SK-N-SH treated with all-trans-retinoic acid at 6 μM for 48 hours (cell line): ENCODE measurements around the gene IL9.

Experiments used
- ATAC-seq: fragments of 200-7000 bp; cut with Tn5 transposase; 3 replicates; pipeline ENCODE4 v1.9.1; 2020; ENCODE audit warnings: mild to moderate bottlenecking, moderate library complexity
- ARNTL ChIP-seq: fragments of 450-650 bp; formaldehyde crosslinking; IDR thresholded peaks from 2 replicates; pipeline ENCODE4 v1.5.0; 2020; ENCODE audit warnings: low read depth, mild to moderate bottlenecking, moderate library complexity, borderline replicate concordance
- BACH2 ChIP-seq: fragments of 250-450 bp; sonication (Bioruptor Pico); IDR thresholded peaks from 2 replicates; pipeline ENCODE4 v1.9.0; 2021; ENCODE audit warnings: mild to moderate bottlenecking, borderline replicate concordance
- CREB5 ChIP-seq: fragments of 250-450 bp; sonication (Bioruptor Pico); IDR thresholded peaks from 2 replicates; pipeline ENCODE4 v1.5.1; 2020; ENCODE audit warnings: low read depth, mild to moderate bottlenecking, moderate library complexity
- CSDC2 ChIP-seq: fragments of 250-450 bp; sonication (Bioruptor Pico); IDR thresholded peaks from 2 replicates; pipeline ENCODE4 v1.5.0; 2020; ENCODE audit warnings: mild to moderate bottlenecking, moderate library complexity
- CSRNP3 ChIP-seq: fragments of 250-450 bp; sonication (Bioruptor Pico); IDR thresholded peaks from 2 replicates; pipeline ENCODE4 v1.5.1; 2021; ENCODE audit warnings: mild to moderate bottlenecking, moderate library complexity
- ESRRG ChIP-seq: fragments of 250-450 bp; sonication (Bioruptor Pico); IDR thresholded peaks from 2 replicates; pipeline ENCODE4 v1.6.1; 2021; ENCODE audit warnings: mild to moderate bottlenecking
- GLIS3 ChIP-seq: fragments of 250-450 bp; sonication (Bioruptor Pico); IDR thresholded peaks from 2 replicates; pipeline ENCODE4 v1.5.0; 2020; ENCODE audit warnings: mild to moderate bottlenecking, moderate library complexity
- ISL1 ChIP-seq: fragments of 250-450 bp; sonication (Bioruptor Pico); IDR thresholded peaks from 2 replicates; pipeline ENCODE4 v2.1.2; 2022; ENCODE audit warnings: mild to moderate bottlenecking, moderate library complexity
- OSR1 ChIP-seq: fragments of 250-450 bp; sonication (Bioruptor Pico); IDR thresholded peaks from 2 replicates; pipeline ENCODE4 v1.8.0; 2022; ENCODE audit warnings: moderate library complexity, mild to moderate bottlenecking, inconsistent platforms
- PATZ1 ChIP-seq: fragments of 250-450 bp; sonication (Bioruptor Pico); IDR thresholded peaks from 2 replicates; pipeline ENCODE4 v1.8.0; 2020; ENCODE audit warnings: mild to moderate bottlenecking, moderate library complexity, borderline replicate concordance
- POU6F1 ChIP-seq: fragments of 250-450 bp; sonication (Bioruptor Pico); IDR thresholded peaks from 2 replicates; pipeline ENCODE4 v1.8.0; 2021; ENCODE audit warnings: low read depth, mild to moderate bottlenecking, moderate library complexity, borderline replicate concordance
- PPARA ChIP-seq: fragments of 250-450 bp; sonication (Bioruptor Pico); IDR thresholded peaks from 2 replicates; pipeline ENCODE4 v1.5.0; 2020; ENCODE audit warnings: mild to moderate bottlenecking, borderline replicate concordance
- RARB ChIP-seq: fragments of 250-450 bp; sonication (Bioruptor Pico); IDR thresholded peaks from 2 replicates; pipeline ENCODE4 v1.8.0; 2021; ENCODE audit warnings: mild to moderate bottlenecking, moderate library complexity
- SNAI2 ChIP-seq: fragments of 250-450 bp; sonication (Bioruptor Pico); IDR thresholded peaks from 2 replicates; pipeline ENCODE4 v1.5.0; 2020; ENCODE audit warnings: mild to moderate bottlenecking, moderate library complexity
- TCF4 ChIP-seq: fragments of 250-450 bp; sonication (Bioruptor Pico); IDR thresholded peaks from 2 replicates; pipeline ENCODE4 v1.8.0; 2021; ENCODE audit warnings: mild to moderate bottlenecking, moderate library complexity, borderline replicate concordance
- TOX ChIP-seq: fragments of 250-450 bp; sonication (Bioruptor Pico); IDR thresholded peaks from 2 replicates; pipeline ENCODE4 v1.8.0; 2021; ENCODE audit warnings: mild to moderate bottlenecking, moderate library complexity, borderline replicate concordance
- TSHZ2 ChIP-seq: fragments of 250-450 bp; sonication (Bioruptor Pico); IDR thresholded peaks from 2 replicates; pipeline ENCODE4 v1.5.0; 2020; ENCODE audit warnings: mild to moderate bottlenecking, moderate library complexity
- ZC3H10 ChIP-seq: fragments of 250-450 bp; sonication (Bioruptor Pico); IDR thresholded peaks from 2 replicates; pipeline ENCODE4 v1.5.1; 2021; ENCODE audit warnings: mild to moderate bottlenecking, moderate library complexity
- ZFP3 ChIP-seq: fragments of 250-450 bp; sonication (Bioruptor Pico); IDR thresholded peaks from 2 replicates; pipeline ENCODE4 v1.5.0; 2020; ENCODE audit warnings: mild to moderate bottlenecking, moderate library complexity
- ZNF565 ChIP-seq: fragments of 450-650 bp; formaldehyde crosslinking; conservative IDR thresholded peaks from 2 replicates; pipeline ENCODE4 v1.5.0; 2020; ENCODE audit warnings: low read depth, mild to moderate bottlenecking, moderate library complexity
- ZNF70 ChIP-seq: fragments of 450-650 bp; formaldehyde crosslinking; IDR thresholded peaks from 2 replicates; pipeline ENCODE4 v1.5.0; 2020; ENCODE audit warnings: mild to moderate bottlenecking, moderate library complexity
- ZNF8 ChIP-seq: fragments of 450-650 bp; formaldehyde crosslinking; IDR thresholded peaks from 2 replicates; pipeline ENCODE4 v1.5.0; 2020; ENCODE audit warnings: mild to moderate bottlenecking, moderate library complexity

IL9 gene

GRCh38 chr5:135894276-135894675 lies 1.4 kb downstream of the IL9 start:
- no peak for TF ChIP-seq ZC3H10 (CRISPR knock-in tag)
- no peak for TF ChIP-seq TCF4 (CRISPR knock-in tag)
- no peak for TF ChIP-seq ZNF70
- TF ChIP-seq ARNTL: no peak
- TF ChIP-seq ZNF8 (CRISPR knock-in tag): no peak
- TF ChIP-seq ZFP3 (CRISPR knock-in tag): no peak
- TF ChIP-seq CSDC2 (CRISPR knock-in tag): no peak
- TF ChIP-seq TOX: no peak
- TF ChIP-seq CSRNP3: no peak
- no peak for TF ChIP-seq TSHZ2
- no peak for TF ChIP-seq POU6F1 (CRISPR knock-in tag)
- TF ChIP-seq ZNF565 (CRISPR knock-in tag): no peak
- no peak for TF ChIP-seq BACH2 (CRISPR knock-in tag)
- no peak for TF ChIP-seq PPARA
- TF ChIP-seq PATZ1 (CRISPR knock-in tag): no peak
- TF ChIP-seq ESRRG (CRISPR knock-in tag): no peak
- TF ChIP-seq OSR1 (CRISPR knock-in tag): no peak
- no peak for TF ChIP-seq SNAI2 (CRISPR knock-in tag)
- no peak for TF ChIP-seq GLIS3 (CRISPR knock-in tag)
- no peak for TF ChIP-seq ISL1 (CRISPR knock-in tag)
- ATAC-seq: no peak

GRCh38 chr5:135891791-135892190 lies 3.9 kb downstream of the IL9 start:
- TF ChIP-seq ARNTL: no peak
- peak; percentile 58 for ATAC-seq

GRCh38 chr5:135891268-135891667 lies 4.4 kb downstream of the IL9 start:
- no peak for TF ChIP-seq ZC3H10 (CRISPR knock-in tag)
- no peak for TF ChIP-seq BACH2 (CRISPR knock-in tag)
- no peak for TF ChIP-seq PPARA
- TF ChIP-seq TCF4 (CRISPR knock-in tag): no peak
- TF ChIP-seq ISL1 (CRISPR knock-in tag): no peak
- TF ChIP-seq ARNTL: no peak
- TF ChIP-seq TOX: no peak
- no peak for TF ChIP-seq ZFP3 (CRISPR knock-in tag)
- no peak for TF ChIP-seq ZNF70
- no peak for TF ChIP-seq SNAI2 (CRISPR knock-in tag)
- no peak for ATAC-seq

- no peak for ATAC-seq
- TF ChIP-seq BACH2 (CRISPR knock-in tag) (no peak), RARB (CRISPR knock-in tag) (no peak), CREB5 (no peak), PPARA (no peak), PATZ1 (CRISPR knock-in tag) (no peak), ESRRG (CRISPR knock-in tag) (no peak), TSHZ2 (no peak), TOX (no peak), ZNF70 (no peak), TCF4 (CRISPR knock-in tag) (no peak), ZNF565 (CRISPR knock-in tag) (no peak)
- TF ChIP-seq, all 23 proteins: peak for 0
These were observed 4.8 kb downstream of the IL9 start for GRCh38 chr5:135890867-135891266.
